Pancreas (tissue), 10 donors: ENCODE measurements around the gene AP3B1. TPM values are rescaled to one million over a fixed set of nuclear protein-coding genes. Genes with fewer than 3 reads are reported as not detected.
"Not testable (repeated sequence)": the region's sequence is repeated elsewhere in the genome, so short reads cannot be mapped to it uniquely, and the experiment has no call there.

ENCODE experiments used
- ATAC-seq, 4 donors: fragments of 200-7000 bp; cut with Tn5 transposase; one replicate each; pipeline versions ENCODE4 v1.8.0 to v1.9.1; 2020; ENCODE audit warnings: mild to moderate bottlenecking in 4 of 4, moderate library complexity in 4 of 4
- DNase-seq, 6 donors: peaks; one replicate each; pipeline ENCODE4 v3.0.0-alpha.2; 2020
- FAIRE-seq: peaks from 2 replicates; lab custom pipeline; 2012; peaks lifted over from hg19 to GRCh38; lab: Jason Lieb, UNC
- H3K27ac ChIP-seq, 4 donors: fragments of 200-600 bp; sonication (generic); 1 replicate in 3 of 4; 2 replicates in 1 of 4; pipeline versions ENCODE4 v1.5.0 to v1.8.0; 2020
- H3K27me3 ChIP-seq, 4 donors: fragments of 200-600 bp; one replicate each; pipeline ENCODE4 v1.8.0; 2021
- H3K36me3 ChIP-seq, 3 donors: fragments of 200-600 bp; sonication (generic) in 1 of 3; one replicate each; pipeline versions ENCODE4 v1.5.0 to v1.8.0; 2020 to 2021
- H3K4me1 ChIP-seq, 3 donors: fragments of 200-600 bp; one replicate each; pipeline ENCODE4 v1.8.0; 2021
- H3K4me3 ChIP-seq, 4 donors: fragments of 200-600 bp; sonication (generic) in 2 of 4; one replicate each; pipeline versions ENCODE4 v1.5.0 to v1.8.0; 2020 to 2021
- H3K9me3 ChIP-seq, 4 donors: fragments of 200-600 bp; one replicate each; pipeline ENCODE4 v1.8.0; 2021
- CTCF ChIP-seq, 4 donors: fragments of 200-600 bp; sonication (generic) in 3 of 4; IDR thresholded peaks; one replicate each; pipeline versions ENCODE4 v1.5.0 to v1.8.0; 2021; ENCODE audit warnings: antibody characterized with exemption in 4 of 4
- WGBS, 2 donors: extraction: QIAGEN DNeasy Blood & Tissue Kit; methylation state at CpG; one replicate each; pipeline ENCODE4 v1.1.7; 2013; 5-methylcytosine and 5-hydroxymethylcytosine counted together
- intact Hi-C, 3 donors: fragments of 100-400 bp; cut with DNase I; formaldehyde crosslinking; loops; one replicate each; pipeline versions ENCODE4 v1.11.1 to v1.14.2; 2022
- polyA plus RNA-seq, 2 donors: library from polyadenylated mRNA; stranded (reverse); fragments of 200-250 nt; gene quantifications; one replicate each; pipeline ENCODE4 v1.2.3, GENCODE V29; 2013
- total RNA-seq, 6 donors: library from RNA; stranded (reverse); fragmentation: NEBNext Ultra II Directional in 4 of 6; extraction: Animal tissue kit (Norgen Biotek cat#: 25700) in 4 of 6; gene quantifications; one replicate each; pipeline versions ENCODE4 v1.2.1 to v1.2.4, GENCODE V29; 2021 to 2023
- donor health status: healthy with polysubstance abuse.
- donor health status: DM: no; HTN: no; CAD: no; lungs with moderate emphysema.
- donor health status: DM: no; HTN: no; CAD: no.
- donor health status: control.
- donor health status: control.
- donor health status: Bipolar disorder and iron deficiency.
- donor health status: DM: yes; HTN: yes; CAD: no.
- donor health status: DM: no; HTN: no; CAD: no.
- donor health status: DM: no; HTN: no; CAD: no.
- donor health status: DM: yes; HTN: yes; CAD: no.

Gene AP3B1
- total and polyA plus RNA-seq, 8 donors: 11.9 to 26.0 (median 18.2) TPM

DNA sequence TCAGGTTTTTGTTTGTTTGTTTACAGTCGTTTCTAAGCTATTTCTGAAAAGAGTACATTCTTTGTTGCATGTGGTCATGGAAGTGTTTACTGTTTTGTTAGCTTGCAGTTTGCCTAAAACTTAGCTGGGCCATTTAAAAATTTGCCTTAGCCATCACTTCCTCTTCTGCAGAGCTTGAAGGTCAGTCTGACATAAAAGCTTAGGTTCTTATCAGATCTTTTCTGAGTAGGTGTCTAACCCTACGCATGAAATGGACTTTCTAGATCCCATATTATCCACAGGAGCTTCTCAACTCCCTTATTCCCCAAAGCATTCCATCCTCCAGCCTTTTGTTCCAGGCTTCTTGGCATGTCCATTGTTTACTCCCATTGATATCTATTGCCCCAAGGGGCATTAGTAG is 90.3 kb downstream of the AP3B1 start:
- Histone ChIP-seq H3K4me1 (no peaks in the 10 kb centered on the region), H3K36me3 (no peaks in the 10 kb centered on the region), H3K27me3 (no peaks in the 10 kb centered on the region), H3K9me3 (no peaks in the 10 kb centered on the region), H3K27ac (no peak overlapping the region), H3K4me3 (no peak overlapping the region)
- intact Hi-C loops: no loop called here
- WGBS, 2 donors: 89 to 92% methylated on average over 2 of the region's 2 CpGs
- DNase-seq (no peak), FAIRE-seq (no peak), ATAC-seq (no peak)
- TF ChIP-seq CTCF (IDR thresholded peaks at IDR 0.05): no peak

- FAIRE-seq (no peak), ATAC-seq (no peak), DNase-seq (no peak)
- intact Hi-C loops: no loop called here
- H3K4me3 ChIP-seq: no peak overlapping the region
- WGBS, 2 donors: 94 to 97% methylated on average over 2 of the region's 2 CpGs
- no peaks in the 10 kb centered on the region for H3K36me3 ChIP-seq
- H3K4me1 ChIP-seq: no peaks in the 10 kb centered on the region
- no peaks in the 10 kb centered on the region for H3K27me3 ChIP-seq
- TF ChIP-seq CTCF (IDR thresholded peaks at IDR 0.05): no peak
- no peak overlapping the region for H3K27ac ChIP-seq
- H3K9me3 ChIP-seq: no peaks in the 10 kb centered on the region
Observed at GRCh38 chr5:78203815-78204214, 90.7 kb downstream of the AP3B1 start.

GRCh38 chr5:78190402-78190801 is 104.1 kb downstream of the AP3B1 start:
- TF ChIP-seq CTCF (IDR thresholded peaks at IDR 0.05): no peak
- no peaks in the 10 kb centered on the region for H3K27me3 ChIP-seq
- no peak overlapping the region for H3K27ac ChIP-seq
- WGBS, 2 donors: 96 to 100% methylated on average over 1 of the region's 1 CpG
- FAIRE-seq (no peak), ATAC-seq (no peak), DNase-seq (no peak)
- H3K9me3 ChIP-seq: no peaks in the 10 kb centered on the region
- no peaks in the 10 kb centered on the region for H3K4me1 ChIP-seq
- H3K4me3 ChIP-seq: no peak overlapping the region
- intact Hi-C loops: no loop called here
- H3K36me3 ChIP-seq: no peaks in the 10 kb centered on the region

DNA sequence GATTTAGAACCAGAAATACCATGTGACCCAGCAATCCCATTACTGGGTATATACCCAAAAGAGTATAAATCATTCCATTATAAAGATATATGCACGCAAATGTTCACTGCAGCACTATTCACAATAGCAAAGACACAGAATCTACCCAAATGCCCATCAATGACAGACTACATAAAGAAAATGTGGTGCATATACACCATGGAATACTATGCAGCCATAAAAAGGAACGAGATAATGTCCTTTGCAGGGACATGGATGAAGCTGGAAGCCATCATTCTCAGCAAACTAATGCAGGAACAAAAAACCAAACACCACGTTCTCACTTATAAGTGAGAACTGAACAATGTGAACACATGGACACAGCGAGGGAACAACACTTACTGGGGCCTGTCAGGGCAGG is 105.8 kb downstream of the AP3B1 start:
- WGBS, 2 donors: 99 to 100% methylated on average over 4 of the region's 4 CpGs

GRCh38 chr5:78187172-78187571 is 107.3 kb downstream of the AP3B1 start:
- H3K4me1 ChIP-seq: no peaks in the 10 kb centered on the region
- H3K27ac ChIP-seq: no peak overlapping the region
- H3K9me3 ChIP-seq: no peaks in the 10 kb centered on the region
- no peak overlapping the region for H3K4me3 ChIP-seq
- TF ChIP-seq CTCF (IDR thresholded peaks at IDR 0.05): no peak
- no peaks in the 10 kb centered on the region for H3K27me3 ChIP-seq
- intact Hi-C loops: no loop called here
- ATAC-seq (no peak), DNase-seq (no peak), FAIRE-seq (no peak)
- H3K36me3 ChIP-seq: no peaks in the 10 kb centered on the region

More for the DNA sequence above, 105.8 kb downstream of the AP3B1 start:
- FAIRE-seq, H3K36me3 ChIP-seq, H3K9me3 ChIP-seq, H3K27ac ChIP-seq, H3K27me3 ChIP-seq, intact Hi-C loops, H3K4me1 ChIP-seq, DNase-seq, H3K4me3 ChIP-seq, ATAC-seq: not testable (repeated sequence)
